Measurements from ENCODE around the gene RXRA.

Gene RXRA

DNA sequence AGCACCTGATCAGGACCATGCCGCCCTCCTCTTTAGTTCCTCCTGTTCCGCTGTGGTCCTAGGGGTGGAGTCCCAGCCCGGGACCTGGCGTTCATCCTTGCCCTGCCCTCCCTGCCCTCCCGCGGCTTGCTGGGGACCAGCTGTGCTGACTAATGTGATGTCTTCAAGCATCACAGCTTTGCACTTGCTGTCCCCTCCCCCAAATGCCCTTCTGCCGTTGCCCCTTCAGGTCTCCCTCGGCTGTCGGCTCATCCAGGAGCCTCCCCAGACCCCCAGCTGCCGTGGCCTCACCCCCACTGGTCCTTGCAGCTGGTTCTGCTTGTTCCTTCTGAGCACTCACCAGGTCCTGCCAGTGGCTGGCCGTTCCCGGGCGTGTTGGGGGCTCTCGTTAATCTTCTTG, 19.9 kb downstream of the RXRA start:
- Histone ChIP-seq H3K4me1 (ENCODE audit: control insufficient read depth, insufficient read depth, low read length) (no peaks in the 10 kb centered on the region), H3K9me3 (ENCODE audit: control insufficient read depth, insufficient read depth, low read length) (no peaks in the 10 kb centered on the region), H3K9ac (ENCODE audit: low read depth, low read length) (no peak overlapping the region), H3K36me3 (ENCODE audit: control insufficient read depth, insufficient read depth, low read length) (no peaks in the 10 kb centered on the region), H3K4me3 (ENCODE audit: low read depth, low read length) (no peak overlapping the region), H3K27me3 (ENCODE audit: control insufficient read depth, insufficient read depth, low read length) (no peaks in the 10 kb centered on the region)

DNA sequence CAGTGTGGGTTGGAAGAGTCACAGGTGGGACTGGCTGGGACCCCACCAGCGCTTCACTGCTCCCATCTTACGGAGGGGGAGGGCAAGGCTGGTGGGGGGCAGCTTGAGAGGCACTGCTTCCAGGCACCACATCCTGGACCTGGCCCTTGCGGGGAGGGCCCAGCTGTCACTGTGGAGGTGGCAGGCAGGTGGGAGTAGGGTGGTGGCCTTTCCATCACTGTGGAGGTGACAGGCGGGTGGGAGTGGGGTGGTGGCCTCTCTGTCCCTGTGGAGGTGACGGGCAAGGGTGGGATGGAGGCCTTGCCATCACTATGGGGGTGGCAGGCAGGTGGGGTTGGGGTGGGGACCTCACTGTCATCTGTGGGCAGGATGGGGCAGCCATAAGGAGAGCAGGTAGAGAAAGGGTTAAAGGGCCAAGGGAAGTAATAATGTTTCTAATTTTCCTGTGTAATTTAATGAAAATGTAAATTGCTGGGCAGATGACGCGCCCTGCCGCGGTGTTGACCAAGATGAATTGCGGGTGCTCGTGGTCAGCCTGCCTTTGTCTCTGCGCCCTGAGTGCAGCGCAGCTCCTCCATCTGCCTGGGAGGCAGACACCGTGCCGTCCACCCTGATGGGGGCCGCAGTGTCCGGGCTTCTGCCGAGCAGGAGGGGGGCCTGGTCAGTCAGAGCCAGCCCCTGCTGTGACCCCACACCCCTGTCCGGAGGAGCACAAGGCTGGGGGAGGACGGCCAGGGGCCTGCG, 20.8 kb downstream of the RXRA start:
- Histone ChIP-seq H3K9ac (ENCODE audit: low read depth, low read length) (no peak overlapping the region), H3K4me1 (ENCODE audit: control insufficient read depth, insufficient read depth, low read length) (no peaks in the 10 kb centered on the region), H3K4me3 (ENCODE audit: low read depth, low read length) (no peak overlapping the region), H3K27me3 (ENCODE audit: control insufficient read depth, insufficient read depth, low read length) (no peaks in the 10 kb centered on the region), H3K9me3 (ENCODE audit: control insufficient read depth, insufficient read depth, low read length) (no peaks in the 10 kb centered on the region), H3K36me3 (ENCODE audit: control insufficient read depth, insufficient read depth, low read length) (no peaks in the 10 kb centered on the region)

DNA sequence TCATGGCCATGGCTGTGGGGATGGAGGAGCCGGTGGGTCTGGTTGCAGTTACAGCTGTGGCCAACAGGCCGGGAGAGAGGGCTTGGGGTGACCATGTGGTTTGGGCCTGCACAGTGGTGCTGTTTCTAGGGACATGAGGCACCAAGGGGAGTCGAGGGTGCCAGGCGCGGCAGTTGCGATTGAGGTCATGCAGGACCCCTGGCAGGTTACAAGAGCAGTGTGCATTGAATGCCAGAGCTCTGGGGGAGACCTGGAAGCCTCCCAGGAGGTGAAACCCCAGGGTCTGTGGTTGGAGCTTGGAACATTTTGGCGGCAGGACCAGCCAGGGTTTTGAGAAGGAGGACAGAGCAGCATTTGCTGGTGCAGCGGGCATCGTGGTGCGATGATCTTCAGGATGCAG, 21.7 kb downstream of the RXRA start:
- Histone ChIP-seq H3K36me3 (ENCODE audit: control insufficient read depth, insufficient read depth, low read length) (no peaks in the 10 kb centered on the region), H3K4me1 (ENCODE audit: control insufficient read depth, insufficient read depth, low read length) (no peaks in the 10 kb centered on the region), H3K27me3 (ENCODE audit: control insufficient read depth, insufficient read depth, low read length) (no peaks in the 10 kb centered on the region), H3K4me3 (ENCODE audit: low read depth, low read length) (no peak overlapping the region), H3K9me3 (ENCODE audit: control insufficient read depth, insufficient read depth, low read length) (no peaks in the 10 kb centered on the region), H3K9ac (ENCODE audit: low read depth, low read length) (no peak overlapping the region)

DNA sequence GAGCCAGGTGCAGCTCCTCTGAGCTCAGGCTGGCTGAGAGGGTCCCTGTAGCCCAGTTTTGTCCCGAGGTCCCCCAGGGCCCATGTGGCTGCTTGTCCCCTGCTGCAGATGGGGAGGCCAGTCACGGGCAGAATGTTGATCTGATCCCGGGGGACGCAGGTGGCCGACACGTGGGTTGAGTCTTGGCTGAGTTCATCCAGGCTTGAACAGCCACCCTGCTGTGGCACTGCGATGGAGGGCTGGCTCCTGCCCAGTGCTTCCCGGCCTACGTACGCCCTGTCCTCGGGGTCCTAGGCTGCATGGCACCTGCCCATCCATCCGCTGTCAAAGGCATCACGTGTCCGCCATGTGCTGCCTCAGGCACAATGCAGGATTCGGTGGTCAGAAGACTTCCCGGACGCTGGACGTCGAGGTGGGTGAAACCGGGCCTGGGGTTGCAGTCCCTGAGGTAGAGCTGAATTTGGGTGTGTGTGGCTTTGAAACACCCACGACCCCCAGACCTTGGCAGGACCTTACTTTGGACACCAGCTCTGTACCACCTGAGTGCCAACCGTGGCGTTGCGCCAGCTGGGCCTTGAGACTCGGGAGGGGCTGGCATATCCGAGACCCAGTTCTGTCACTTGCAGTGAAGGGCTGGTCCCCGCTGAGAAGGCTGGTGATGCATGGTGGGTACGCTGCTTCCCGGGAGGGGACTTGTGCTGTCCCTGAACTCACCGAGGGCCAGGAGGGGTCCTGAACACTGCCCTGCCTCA, 22.3 kb downstream of the RXRA start:
- Histone ChIP-seq H3K4me1 (ENCODE audit: control insufficient read depth, insufficient read depth, low read length) (no peaks in the 10 kb centered on the region), H3K9me3 (ENCODE audit: control insufficient read depth, insufficient read depth, low read length) (no peaks in the 10 kb centered on the region), H3K9ac (ENCODE audit: low read depth, low read length) (no peak overlapping the region), H3K27me3 (ENCODE audit: control insufficient read depth, insufficient read depth, low read length) (no peaks in the 10 kb centered on the region), H3K4me3 (ENCODE audit: low read depth, low read length) (no peak overlapping the region), H3K36me3 (ENCODE audit: control insufficient read depth, insufficient read depth, low read length) (no peaks in the 10 kb centered on the region)

DNA sequence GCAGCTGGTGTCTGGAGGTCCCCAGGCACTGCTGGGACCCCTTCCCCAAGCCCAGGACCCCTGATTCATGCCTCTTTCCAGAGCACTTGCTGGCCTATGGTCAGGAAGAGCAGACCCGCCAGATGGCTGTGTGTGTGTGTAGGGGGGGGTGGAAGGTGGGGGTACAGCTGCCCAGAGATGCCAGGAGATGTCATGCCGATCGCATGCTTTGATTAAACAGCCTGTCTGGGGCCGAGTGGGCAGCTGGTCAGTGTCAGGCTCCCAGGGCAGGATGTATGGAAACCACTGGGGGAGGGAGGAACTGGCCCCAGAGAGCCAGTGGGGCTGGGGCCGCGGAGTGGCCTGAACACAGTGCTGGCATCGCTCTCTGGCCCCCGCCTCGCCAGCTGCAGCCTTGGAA, 23.7 kb downstream of the RXRA start:
- Histone ChIP-seq H3K36me3 (ENCODE audit: control insufficient read depth, insufficient read depth, low read length) (no peaks in the 10 kb centered on the region), H3K9ac (ENCODE audit: low read depth, low read length) (no peak overlapping the region), H3K27me3 (ENCODE audit: control insufficient read depth, insufficient read depth, low read length) (no peaks in the 10 kb centered on the region), H3K4me1 (ENCODE audit: control insufficient read depth, insufficient read depth, low read length) (no peaks in the 10 kb centered on the region), H3K4me3 (ENCODE audit: low read depth, low read length) (no peak overlapping the region), H3K9me3 (ENCODE audit: control insufficient read depth, insufficient read depth, low read length) (no peaks in the 10 kb centered on the region)

DNA sequence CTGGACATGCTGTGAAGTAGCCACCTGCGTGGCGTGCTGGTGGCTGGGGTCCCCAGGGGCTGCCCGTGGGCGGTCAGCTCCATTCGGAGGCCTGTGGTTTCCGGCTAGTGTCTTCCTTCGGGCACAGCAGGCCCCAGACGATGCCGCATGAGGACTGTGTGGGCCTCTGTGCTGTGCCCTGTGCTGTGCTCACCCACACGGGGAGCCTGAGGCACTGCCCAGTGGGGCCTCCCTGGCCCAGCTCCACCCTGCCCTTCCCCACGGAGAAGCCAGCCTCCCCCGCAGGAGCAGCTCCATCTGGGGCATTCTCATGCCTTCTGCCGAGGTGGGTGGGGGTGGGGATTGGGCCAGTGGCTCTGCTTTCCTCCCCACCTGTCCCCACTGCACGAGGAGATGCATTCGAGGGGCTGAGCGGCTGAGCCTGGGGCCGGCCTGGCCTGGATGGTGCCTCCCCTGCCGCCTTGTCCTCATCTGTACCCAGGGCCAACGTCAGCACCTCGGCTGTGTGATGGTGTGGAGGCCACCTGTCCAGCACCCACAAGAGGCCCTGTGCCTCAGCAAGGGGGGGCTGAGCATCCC, 24.2 kb downstream of the RXRA start:
- H3K27me3 ChIP-seq (ENCODE audit: control insufficient read depth, insufficient read depth, low read length): no peaks in the 10 kb centered on the region
- H3K9me3 ChIP-seq (ENCODE audit: control insufficient read depth, insufficient read depth, low read length): no peaks in the 10 kb centered on the region
- H3K4me3 ChIP-seq (ENCODE audit: low read depth, low read length): no peak overlapping the region
- no peak overlapping the region for H3K9ac ChIP-seq (ENCODE audit: low read depth, low read length)
- H3K36me3 ChIP-seq (ENCODE audit: control insufficient read depth, insufficient read depth, low read length): no peaks in the 10 kb centered on the region
- H3K4me1 ChIP-seq (ENCODE audit: control insufficient read depth, insufficient read depth, low read length): no peaks in the 10 kb centered on the region

DNA sequence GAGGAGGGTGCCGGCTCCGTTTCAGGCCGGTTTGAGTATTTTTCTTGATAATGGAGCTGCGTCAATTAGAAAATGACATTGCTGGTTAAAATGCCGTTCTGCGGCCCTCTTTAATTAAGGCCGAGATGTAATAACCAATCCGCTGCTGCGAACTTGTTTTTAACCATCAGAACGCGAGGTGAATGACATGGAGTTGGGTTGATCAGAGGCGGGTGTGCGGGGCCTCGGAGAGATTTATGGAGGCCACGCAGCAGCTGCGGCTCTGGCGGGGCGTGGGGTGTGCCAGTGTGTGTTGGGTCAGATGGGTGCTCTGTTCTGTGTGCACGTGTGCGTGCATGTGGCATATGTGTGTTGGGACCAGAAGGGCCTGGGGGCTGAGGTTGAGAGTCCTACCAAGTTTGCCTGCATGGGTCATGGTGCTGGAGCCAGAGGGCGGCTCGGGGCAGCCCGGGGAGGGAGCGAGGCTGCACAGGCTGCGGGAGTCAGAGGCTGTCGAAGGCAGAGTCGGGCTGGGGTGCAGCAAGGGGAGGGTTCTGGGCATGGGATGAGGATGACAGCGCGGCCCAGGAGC, 25.4 kb downstream of the RXRA start:
- Histone ChIP-seq H3K9ac (ENCODE audit: low read depth, low read length) (no peak overlapping the region), H3K36me3 (ENCODE audit: control insufficient read depth, insufficient read depth, low read length) (no peaks in the 10 kb centered on the region), H3K27me3 (ENCODE audit: control insufficient read depth, insufficient read depth, low read length) (no peaks in the 10 kb centered on the region), H3K4me3 (ENCODE audit: low read depth, low read length) (no peak overlapping the region), H3K4me1 (ENCODE audit: control insufficient read depth, insufficient read depth, low read length) (no peaks in the 10 kb centered on the region), H3K9me3 (ENCODE audit: control insufficient read depth, insufficient read depth, low read length) (no peaks in the 10 kb centered on the region)

DNA sequence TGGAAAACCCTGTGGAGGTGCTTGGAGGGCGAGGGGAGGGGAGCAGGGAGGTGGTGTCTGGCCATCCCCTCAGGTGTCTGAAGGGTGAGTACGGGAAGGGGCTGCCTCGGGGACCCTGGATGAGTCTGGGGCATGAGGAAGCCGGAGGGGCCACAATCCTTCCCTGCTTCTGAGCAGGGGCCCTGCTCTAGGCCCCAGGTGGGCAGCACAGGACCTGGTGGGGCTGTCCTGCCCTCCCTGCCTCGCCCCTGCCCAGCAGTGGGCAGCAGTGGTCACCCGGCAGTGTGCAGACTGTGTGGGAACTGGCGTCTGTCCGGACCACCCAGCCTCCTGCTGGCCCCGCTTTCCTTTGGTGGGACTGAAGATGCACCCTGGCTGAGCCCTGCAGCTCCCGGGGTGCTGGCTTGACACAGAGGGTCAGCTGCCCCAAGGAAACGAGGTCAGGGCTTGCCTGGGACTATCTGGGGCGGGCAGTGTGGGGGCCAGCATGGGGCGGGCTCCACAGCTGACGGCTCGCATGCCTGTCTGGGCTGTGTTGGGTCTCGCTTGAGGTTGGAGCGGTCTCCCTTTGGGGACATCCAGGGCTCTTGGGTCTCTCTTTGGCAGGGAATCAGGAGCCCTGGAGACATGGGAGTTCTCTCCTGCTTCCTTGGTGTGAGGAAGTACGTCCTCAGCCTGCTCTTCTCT, 26.1 kb downstream of the RXRA start:
- Histone ChIP-seq H3K36me3 (ENCODE audit: control insufficient read depth, insufficient read depth, low read length) (no peaks in the 10 kb centered on the region), H3K9ac (ENCODE audit: low read depth, low read length) (no peak overlapping the region), H3K9me3 (ENCODE audit: control insufficient read depth, insufficient read depth, low read length) (no peaks in the 10 kb centered on the region), H3K4me1 (ENCODE audit: control insufficient read depth, insufficient read depth, low read length) (no peaks in the 10 kb centered on the region), H3K27me3 (ENCODE audit: control insufficient read depth, insufficient read depth, low read length) (no peaks in the 10 kb centered on the region), H3K4me3 (ENCODE audit: low read depth, low read length) (no peak overlapping the region)

DNA sequence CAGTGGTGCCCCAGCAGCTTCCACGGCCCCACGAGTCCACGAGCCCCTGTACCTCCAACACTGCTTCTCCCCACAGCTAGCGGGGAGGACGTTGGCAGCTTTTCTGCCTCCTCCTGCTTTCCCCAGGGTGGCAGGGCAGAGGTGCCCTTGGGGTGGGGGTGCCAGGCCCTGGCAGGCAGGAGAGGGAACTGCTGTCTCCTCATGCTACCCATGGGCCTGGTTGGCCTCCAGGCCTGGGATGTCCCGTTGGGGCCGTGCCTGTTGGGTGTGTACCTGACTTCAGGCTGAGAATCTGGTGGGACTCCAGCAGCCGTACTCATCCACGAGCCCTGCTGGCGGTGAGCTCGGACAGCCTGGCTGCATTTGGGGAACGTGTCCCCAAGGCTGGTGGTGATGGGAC, 27.3 kb downstream of the RXRA start:
- Histone ChIP-seq H3K9ac (ENCODE audit: low read depth, low read length) (no peak overlapping the region), H3K27me3 (ENCODE audit: control insufficient read depth, insufficient read depth, low read length) (no peaks in the 10 kb centered on the region), H3K4me3 (ENCODE audit: low read depth, low read length) (no peak overlapping the region), H3K4me1 (ENCODE audit: control insufficient read depth, insufficient read depth, low read length) (no peaks in the 10 kb centered on the region), H3K36me3 (ENCODE audit: control insufficient read depth, insufficient read depth, low read length) (no peaks in the 10 kb centered on the region), H3K9me3 (ENCODE audit: control insufficient read depth, insufficient read depth, low read length) (no peaks in the 10 kb centered on the region)

DNA sequence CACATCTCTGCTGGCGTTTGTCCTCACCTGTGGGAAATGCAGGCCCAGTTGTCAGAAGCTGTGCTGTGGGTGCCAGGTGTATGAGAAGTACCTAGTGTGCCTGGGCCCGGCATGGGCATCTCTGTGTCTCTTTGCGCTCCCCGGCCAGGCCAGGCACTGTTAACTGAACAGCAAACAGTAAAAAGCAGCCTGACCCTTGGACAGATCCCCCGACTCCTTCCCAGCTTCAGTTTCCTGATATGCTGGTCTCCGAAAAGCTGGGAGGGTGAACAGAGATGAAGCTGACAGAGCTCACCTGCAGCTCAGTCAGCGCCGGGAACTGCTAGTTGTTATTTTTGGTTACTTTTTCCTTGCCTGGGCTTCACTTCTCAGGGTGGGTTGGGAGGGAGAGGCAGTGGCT, 28.9 kb downstream of the RXRA start:
- no peak overlapping the region for H3K4me3 ChIP-seq (ENCODE audit: low read depth, low read length)
- no peaks in the 10 kb centered on the region for H3K9me3 ChIP-seq (ENCODE audit: control insufficient read depth, insufficient read depth, low read length)
- no peaks in the 10 kb centered on the region for H3K27me3 ChIP-seq (ENCODE audit: control insufficient read depth, insufficient read depth, low read length)
- H3K4me1 ChIP-seq (ENCODE audit: control insufficient read depth, insufficient read depth, low read length): no peaks in the 10 kb centered on the region
- no peaks in the 10 kb centered on the region for H3K36me3 ChIP-seq (ENCODE audit: control insufficient read depth, insufficient read depth, low read length)
- no peak overlapping the region for H3K9ac ChIP-seq (ENCODE audit: low read depth, low read length)

DNA sequence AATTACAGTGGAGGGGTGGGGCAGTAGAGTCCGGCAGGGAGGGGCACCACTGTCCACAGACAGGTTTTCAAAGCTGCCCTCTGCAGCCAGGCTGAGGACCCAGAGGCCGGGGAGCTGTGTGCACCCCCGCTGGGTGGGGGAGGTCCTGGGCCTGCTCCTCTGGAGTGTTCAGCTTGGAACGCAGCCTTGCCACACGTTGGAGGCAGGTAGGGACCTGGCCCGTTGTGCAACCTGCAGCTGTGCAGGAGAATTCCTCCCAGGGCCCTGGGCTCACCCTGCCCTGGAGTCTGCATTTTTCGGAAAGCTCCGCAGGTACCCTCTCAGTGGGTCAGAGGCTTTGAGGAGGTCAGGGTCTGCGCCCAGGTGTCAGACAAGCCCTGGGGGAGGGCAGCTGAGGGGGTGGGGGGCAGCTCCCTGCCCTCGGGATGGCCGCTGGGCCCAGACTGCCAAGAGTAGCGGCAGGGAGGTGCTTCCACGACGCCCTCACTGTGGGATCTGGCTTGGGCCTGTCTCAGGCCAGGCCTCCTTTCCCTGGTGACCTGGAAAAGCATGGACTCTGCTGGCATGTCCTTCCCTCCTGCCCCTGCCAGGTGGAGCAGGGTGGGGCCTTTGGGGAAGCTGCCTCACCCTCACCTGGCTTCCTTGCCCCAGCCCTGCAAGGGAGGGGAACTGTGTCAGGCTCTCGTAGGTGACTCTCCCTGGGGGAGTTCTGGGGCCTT, 29.5 kb downstream of the RXRA start:
- H3K4me1 ChIP-seq (ENCODE audit: control insufficient read depth, insufficient read depth, low read length): no peaks in the 10 kb centered on the region

More for the DNA sequence above, 29.5 kb downstream of the RXRA start:
- no peak overlapping the region for H3K9ac ChIP-seq (ENCODE audit: low read depth, low read length)
- H3K9me3 ChIP-seq (ENCODE audit: control insufficient read depth, insufficient read depth, low read length): no peaks in the 10 kb centered on the region
- no peaks in the 10 kb centered on the region for H3K36me3 ChIP-seq (ENCODE audit: control insufficient read depth, insufficient read depth, low read length)
- no peak overlapping the region for H3K4me3 ChIP-seq (ENCODE audit: low read depth, low read length)
- no peaks in the 10 kb centered on the region for H3K27me3 ChIP-seq (ENCODE audit: control insufficient read depth, insufficient read depth, low read length)

All from iPS-15b (cell line).